Upper lobe of right lung (tissue), 1 donor: ENCODE results near the gene TRHDE. TPM values are rescaled to one million over a fixed set of nuclear protein-coding genes. Genes with fewer than 3 reads are reported as not detected.

Experiments used
- ATAC-seq: fragments of 200-7000 bp; cut with Tn5 transposase; one replicate; pipeline ENCODE4 v1.9.1; 2020; ENCODE audit warnings: mild to moderate bottlenecking, moderate library complexity
- DNase-seq: peaks from one replicate; pipeline ENCODE4 v3.0.0-alpha.2; 2020
- H3K27ac ChIP-seq: fragments of 200-600 bp; one replicate; pipeline ENCODE4 v1.8.0; 2022
- H3K27me3 ChIP-seq: fragments of 200-600 bp; one replicate; pipeline ENCODE4 v1.8.0; 2022; ENCODE audit warnings: mild to moderate bottlenecking
- H3K36me3 ChIP-seq: fragments of 200-600 bp; one replicate; pipeline ENCODE4 v1.8.0; 2022
- H3K4me1 ChIP-seq: fragments of 200-600 bp; one replicate; pipeline ENCODE4 v1.8.0; 2022
- H3K4me3 ChIP-seq: fragments of 200-600 bp; one replicate; pipeline ENCODE4 v1.8.0; 2022; ENCODE audit warnings: mild to moderate bottlenecking
- H3K9me3 ChIP-seq: fragments of 200-600 bp; one replicate; pipeline ENCODE4 v1.8.0; 2022
- intact Hi-C: fragments of 100-400 bp; cut with DNase I; formaldehyde crosslinking; loops from one replicate; pipeline ENCODE4 v1.11.0; 2022
- total RNA-seq: library from RNA; stranded (reverse); fragmentation: NEBNext Ultra II Directional; extraction: Animal tissue kit (Norgen Biotek cat#: 25700); gene quantifications from one replicate; pipeline ENCODE4 v1.2.1, GENCODE V29; 2021
- TF ChIP-seq, protein P1 (sequence below): fragments of 200-600 bp; IDR thresholded peaks from one replicate; pipeline ENCODE4 v1.8.0; 2022; ENCODE audit warnings: antibody characterized with exemption
- donor health status: DM: no; HTN: yes; CAD: no; lungs with severe emphysema.

TRHDE gene
- total RNA-seq, 1 donor from 2014 or later, result 7.3 TPM

DNA sequence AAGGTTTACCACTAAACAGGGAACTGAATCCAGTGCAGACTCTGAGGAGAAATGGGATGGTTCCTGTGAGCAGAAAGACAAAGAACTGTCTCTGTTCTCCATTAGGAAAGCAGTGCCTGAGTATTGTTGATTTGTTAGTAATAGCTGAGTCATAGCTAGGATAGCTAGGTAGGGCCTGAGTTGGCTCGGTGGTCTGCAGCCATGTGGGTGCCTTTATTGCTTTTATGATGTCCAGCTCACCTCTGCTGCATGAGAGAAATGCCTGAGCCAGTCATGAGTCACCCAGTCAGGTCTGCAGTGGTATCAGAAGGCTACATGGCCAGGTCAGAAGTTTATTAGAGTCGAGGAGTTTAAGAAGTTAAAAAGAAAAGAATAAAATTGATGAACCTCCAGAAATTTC lies 24.2 kb downstream of the TRHDE start:
- TF ChIP-seq, protein P1, sequence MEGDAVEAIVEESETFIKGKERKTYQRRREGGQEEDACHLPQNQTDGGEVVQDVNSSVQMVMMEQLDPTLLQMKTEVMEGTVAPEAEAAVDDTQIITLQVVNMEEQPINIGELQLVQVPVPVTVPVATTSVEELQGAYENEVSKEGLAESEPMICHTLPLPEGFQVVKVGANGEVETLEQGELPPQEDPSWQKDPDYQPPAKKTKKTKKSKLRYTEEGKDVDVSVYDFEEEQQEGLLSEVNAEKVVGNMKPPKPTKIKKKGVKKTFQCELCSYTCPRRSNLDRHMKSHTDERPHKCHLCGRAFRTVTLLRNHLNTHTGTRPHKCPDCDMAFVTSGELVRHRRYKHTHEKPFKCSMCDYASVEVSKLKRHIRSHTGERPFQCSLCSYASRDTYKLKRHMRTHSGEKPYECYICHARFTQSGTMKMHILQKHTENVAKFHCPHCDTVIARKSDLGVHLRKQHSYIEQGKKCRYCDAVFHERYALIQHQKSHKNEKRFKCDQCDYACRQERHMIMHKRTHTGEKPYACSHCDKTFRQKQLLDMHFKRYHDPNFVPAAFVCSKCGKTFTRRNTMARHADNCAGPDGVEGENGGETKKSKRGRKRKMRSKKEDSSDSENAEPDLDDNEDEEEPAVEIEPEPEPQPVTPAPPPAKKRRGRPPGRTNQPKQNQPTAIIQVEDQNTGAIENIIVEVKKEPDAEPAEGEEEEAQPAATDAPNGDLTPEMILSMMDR, result no peak
- no peaks in the 10 kb centered on the region for H3K4me1 ChIP-seq
- no peaks in the 10 kb centered on the region for H3K36me3 ChIP-seq
- no peak for DNase-seq
- H3K27me3 ChIP-seq, result no peaks in the 10 kb centered on the region
- no peaks in the 10 kb centered on the region for H3K9me3 ChIP-seq
- no peak for ATAC-seq
- intact Hi-C loops, result no loop called here
- no peak overlapping the region for H3K4me3 ChIP-seq
- no peak overlapping the region for H3K27ac ChIP-seq

GRCh38 chr12:72297666-72298065 lies 25.5 kb downstream of the TRHDE start:
- DNase-seq (no peak), ATAC-seq (no peak)
- Histone ChIP-seq H3K36me3 (no peaks in the 10 kb centered on the region), H3K4me3 (no peak overlapping the region), H3K27me3 (no peaks in the 10 kb centered on the region), H3K27ac (no peak overlapping the region), H3K4me1 (no peaks in the 10 kb centered on the region), H3K9me3 (no peaks in the 10 kb centered on the region)
- TF ChIP-seq, protein P1, result no peak
- intact Hi-C loops, result no loop called here

GRCh38 chr12:72300728-72301127 lies 28.6 kb downstream of the TRHDE start:
- TF ChIP-seq, protein P1, result no peak
- no peaks in the 10 kb centered on the region for H3K9me3 ChIP-seq
- ATAC-seq, result no peak

GRCh38 chr12:72304751-72305150 lies 32.6 kb downstream of the TRHDE start:
- intact Hi-C loops, result no loop called here
- Histone ChIP-seq H3K36me3 (no peaks in the 10 kb centered on the region), H3K27ac (no peak overlapping the region), H3K4me3 (no peak overlapping the region), H3K4me1 (no peaks in the 10 kb centered on the region), H3K27me3 (no peaks in the 10 kb centered on the region), H3K9me3 (no peaks in the 10 kb centered on the region)
- ATAC-seq, result no peak
- no peak for DNase-seq
- TF ChIP-seq, protein P1, result no peak

More at GRCh38 chr12:72300728-72301127, 28.6 kb downstream of the TRHDE start:
- Histone ChIP-seq H3K27me3 (no peaks in the 10 kb centered on the region), H3K4me3 (no peak overlapping the region), H3K36me3 (no peaks in the 10 kb centered on the region), H3K4me1 (no peaks in the 10 kb centered on the region), H3K27ac (no peak overlapping the region)
- DNase-seq, result no peak
- intact Hi-C loops, result no loop called here

DNA sequence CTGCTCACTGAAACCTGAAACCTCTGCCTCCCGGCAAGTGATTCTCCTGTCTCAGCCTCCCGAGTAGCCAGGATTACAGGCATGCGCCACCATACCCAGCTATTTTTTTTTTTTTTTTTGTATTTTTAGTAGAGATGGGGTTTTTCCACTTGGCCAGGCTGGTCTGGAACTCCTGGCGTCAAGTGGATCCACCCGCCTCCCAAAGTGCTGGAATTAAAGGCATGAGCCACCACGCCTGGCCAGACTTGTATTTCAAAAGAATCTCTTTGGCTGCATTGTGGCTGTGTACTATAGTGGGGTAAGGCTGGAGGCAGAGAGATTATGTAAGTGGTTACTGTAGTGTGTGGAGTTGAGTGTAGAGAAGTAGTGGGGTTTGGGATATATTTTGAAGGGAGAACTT lies 35.1 kb downstream of the TRHDE start:
- no peak overlapping the region for H3K27ac ChIP-seq
- no peaks in the 10 kb centered on the region for H3K9me3 ChIP-seq
- TF ChIP-seq, protein P1, result no peak
- no peak for DNase-seq
- ATAC-seq, result no peak
- H3K4me3 ChIP-seq, result no peak overlapping the region
- H3K4me1 ChIP-seq, result no peaks in the 10 kb centered on the region
- H3K36me3 ChIP-seq, result no peaks in the 10 kb centered on the region
- H3K27me3 ChIP-seq, result no peaks in the 10 kb centered on the region
- intact Hi-C loops, result no loop called here

DNA sequence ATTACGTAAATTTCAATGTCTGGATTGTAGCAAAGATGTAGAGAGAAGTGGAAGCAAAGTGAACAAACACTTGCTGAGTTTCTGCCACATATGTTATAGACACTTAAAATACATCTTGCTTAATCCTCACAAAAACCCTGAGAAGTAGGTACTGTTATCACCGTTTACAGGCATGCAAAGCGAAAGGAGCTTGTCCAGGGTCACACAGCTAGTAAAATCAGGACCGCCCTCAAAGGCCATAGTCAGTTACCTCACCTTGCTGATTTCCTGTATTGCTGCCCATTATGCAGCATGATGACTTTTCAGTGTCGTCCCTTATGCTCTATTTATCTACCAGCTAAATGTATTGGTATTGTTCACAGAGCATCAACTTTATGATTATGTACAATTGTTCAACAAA lies 39.8 kb downstream of the TRHDE start:
- DNase-seq (no peak), ATAC-seq (no peak)
- intact Hi-C loops, result no loop called here
- no peak overlapping the region for H3K27ac ChIP-seq
- TF ChIP-seq, protein P1, result no peak
- no peaks in the 10 kb centered on the region for H3K36me3 ChIP-seq
- H3K9me3 ChIP-seq, result no peaks in the 10 kb centered on the region
- H3K4me3 ChIP-seq, result no peak overlapping the region
- no peaks in the 10 kb centered on the region for H3K4me1 ChIP-seq
- H3K27me3 ChIP-seq, result no peaks in the 10 kb centered on the region
